HL-60 (cell line): ENCODE data around the gene JPT2.

Source experiments
- POLR2AphosphoS5 ChIP-seq: IDR thresholded peaks from 2 replicates; pipeline ENCODE4 v1.6.1; 2012; ENCODE audit warnings: low read depth
- REST ChIP-seq: IDR thresholded peaks from 2 replicates; pipeline ENCODE4 v1.6.1; 2012; ENCODE audit warnings: low read depth; ENCODE audit not compliant: insufficient replicate concordance

- TF ChIP-seq REST (no peak), POLR2AphosphoS5 (no peak)
These were observed 28.5 kb downstream of the JPT2 start for GRCh38 chr16:1706386-1707192.
